BJ (cell line): ENCODE data around the gene WDR93. TPM values are rescaled to one million over a fixed set of nuclear protein-coding genes. Genes with fewer than 3 reads are reported as not detected.
A peak's percentile ranks its signal among the peaks of the same experiment; 100 is the strongest.

Source experiments
- CTCF ChIA-PET: fragments of 350-600 bp; formaldehyde crosslinking; extraction: SDS; loops from one replicate; lab custom pipeline; 2021; ENCODE audit warnings: antibody characterized with exemption, inconsistent platforms; lab: Yijun Ruan, JAX
- POLR2A ChIA-PET: fragments of 300-600 bp; sonication (Branson Sonifier 250); formaldehyde crosslinking; extraction: SDS; loops from one replicate; lab custom pipeline; 2021; ENCODE audit warnings: antibody characterized with exemption; lab: Charles Lee
- DNase-seq: peaks from one replicate; pipeline ENCODE4 v3.0.0-alpha.2; 2011; ENCODE audit warnings: low read depth
- H3K27me3 ChIP-seq: 2 replicates; pipeline ENCODE4 v1.6.0; 2011; ENCODE audit warnings: low read length; ENCODE audit not compliant: control insufficient read depth, insufficient read depth
- H3K36me3 ChIP-seq: 2 replicates; pipeline ENCODE4 v1.5.1; 2011; ENCODE audit warnings: low read length; ENCODE audit not compliant: control insufficient read depth, insufficient read depth
- H3K4me3 ChIP-seq: 2 replicates; pipeline ENCODE4 v1.5.1; 2011; ENCODE audit warnings: low read depth, mild to moderate bottlenecking, control low read depth, low read length
- CTCF ChIP-seq: IDR thresholded peaks from 2 replicates; pipeline ENCODE4 v1.5.1; 2011; ENCODE audit warnings: low read depth, mild to moderate bottlenecking, control low read depth, inconsistent platforms, low read length, moderate library complexity; ENCODE audit not compliant: insufficient read depth
- polyA plus RNA-seq: library from polyadenylated mRNA; depleted of rRNA; stranded (reverse); fragments of >200 nt; gene quantifications from 2 replicates; pipeline ENCODE4 v1.2.3, GENCODE V29; 2011

WDR93 gene
- polyA plus RNA-seq, 1 experiment: 0.15 TPM

GRCh38 chr15:89759835-89760234 is 69.2 kb downstream of the WDR93 start:
- Histone ChIP-seq H3K36me3 (no peaks in the 10 kb centered on the region), H3K27me3 (no peaks in the 10 kb centered on the region), H3K4me3 (no peak overlapping the region)
- no peak for TF ChIP-seq CTCF
- POLR2A ChIA-PET: no interaction called here
- no peak for DNase-seq
- CTCF ChIA-PET: interaction anchor here (0.6 to 10.8 kb wide), 21 partner anchors 8 to 516 kb away, joined by 3 to 221 read pairs (median 8); partner anchors contain the start of genes MESP1 and MESP2

GRCh38 chr15:89760303-89761008 is 69.8 kb downstream of the WDR93 start:
- CTCF ChIA-PET: interaction anchor here (0.6 to 10.8 kb wide), 34 partner anchors 9 to 516 kb away, joined by 3 to 221 read pairs (median 5); partner anchors contain the start of genes ANPEP, AP3S2, MESP1 and MESP2
- POLR2A ChIA-PET: interaction anchor here (0.6 to 1.1 kb wide), 3 partner anchors 48 to 116 kb away, joined by 3 to 5 read pairs (median 4); no protein-coding TSS in a partner anchor
- H3K36me3 ChIP-seq: no peaks in the 10 kb centered on the region
- no peak overlapping the region for H3K4me3 ChIP-seq
- TF ChIP-seq CTCF: peak; percentile 98
- no peak for DNase-seq
- H3K27me3 ChIP-seq: no peaks in the 10 kb centered on the region

GRCh38 chr15:89761009-89761831 is 70.6 kb downstream of the WDR93 start:
- DNase-seq: no peak
- no peak for TF ChIP-seq CTCF
- ChIA-PET POLR2A (interaction anchor here (0.6 to 1.1 kb wide), 3 partner anchors 47 to 115 kb away, joined by 3 to 5 read pairs (median 4); no protein-coding TSS in a partner anchor), CTCF (interaction anchor here (0.6 to 10.8 kb wide), 31 partner anchors 10 to 460 kb away, joined by 3 to 221 read pairs (median 5); partner anchors contain the start of genes ANPEP, AP3S2, MESP1 and MESP2)
- Histone ChIP-seq H3K27me3 (no peaks in the 10 kb centered on the region), H3K36me3 (no peaks in the 10 kb centered on the region), H3K4me3 (no peak overlapping the region)

GRCh38 chr15:89761929-89762328 is 71.3 kb downstream of the WDR93 start:
- no peak for DNase-seq
- TF ChIP-seq CTCF: no peak
- Histone ChIP-seq H3K27me3 (no peaks in the 10 kb centered on the region), H3K4me3 (no peak overlapping the region), H3K36me3 (no peaks in the 10 kb centered on the region)
- ChIA-PET POLR2A (no interaction called here), CTCF (interaction anchor here (0.9 to 10.8 kb wide), 17 partner anchors 10 to 315 kb away, joined by 3 to 221 read pairs (median 13); partner anchors contain the start of genes ANPEP, MESP1 and MESP2)

- no peaks in the 10 kb centered on the region for H3K36me3 ChIP-seq
- no peak overlapping the region for H3K4me3 ChIP-seq
- H3K27me3 ChIP-seq: no peaks in the 10 kb centered on the region
- no peak for DNase-seq
- no peak for TF ChIP-seq CTCF
- POLR2A ChIA-PET: no interaction called here
- CTCF ChIA-PET: interaction anchor here (0.9 kb wide), 1 partner anchor 109 kb away, joined by 3 read pairs; no protein-coding TSS in a partner anchor
Measured at GRCh38 chr15:89765694-89766093, 75.1 kb downstream of the WDR93 start.
